Chondrocyte (in vitro differentiated cells): ENCODE data around the gene SEMA6A. TPM values are rescaled to one million over a fixed set of nuclear protein-coding genes. Genes with fewer than 3 reads are reported as not detected.

Experiments used
- DNase-seq: peaks from one replicate; pipeline ENCODE4 v3.0.0; 2021; ENCODE audit warnings: mixed read lengths, low spot score
- H3K27ac Mint-ChIP-seq: one replicate; pipeline ENCODE4 v1.8.0; 2021; ENCODE audit warnings: mild to moderate bottlenecking, moderate library complexity, mixed read lengths; ENCODE audit not compliant: unreplicated experiment
- H3K27me3 Mint-ChIP-seq: 2 replicates; pipeline ENCODE4 v1.8.0; 2021; ENCODE audit warnings: low read depth, mixed read lengths
- H3K36me3 Mint-ChIP-seq: 2 replicates; pipeline ENCODE4 v1.8.0; 2021; ENCODE audit warnings: low read depth, mixed read lengths
- H3K4me1 Mint-ChIP-seq: 2 replicates; pipeline ENCODE4 v1.8.0; 2021; ENCODE audit warnings: low read depth, mild to moderate bottlenecking, mixed read lengths
- H3K4me3 Mint-ChIP-seq: one replicate; pipeline ENCODE4 v1.8.0; 2021; ENCODE audit warnings: mild to moderate bottlenecking, moderate library complexity, mixed read lengths; ENCODE audit not compliant: unreplicated experiment
- H3K9me3 Mint-ChIP-seq: 2 replicates; pipeline ENCODE4 v1.8.0; 2021; ENCODE audit warnings: low read depth, mixed read lengths
- total RNA-seq: library from RNA; stranded (reverse); gene quantifications from 3 replicates; pipeline ENCODE4 v1.2.1, GENCODE V29; 2021
- TF ChIP-seq, protein P1 (sequence below): fragments of 200-600 bp; sonication (generic); IDR thresholded peaks from 2 replicates; pipeline ENCODE4 v1.5.0; 2021; ENCODE audit warnings: antibody characterized with exemption, mild to moderate bottlenecking, moderate library complexity

Gene SEMA6A
- total RNA-seq, 1 donor from 2014 or later: 3.9 TPM

- Mint-ChIP-seq H3K27me3 (no peaks in the 10 kb centered on the region), H3K36me3 (peaks cover 2% of the 10 kb centered on the region), H3K4me1 (no peaks in the 10 kb centered on the region), H3K27ac (no peak overlapping the region), H3K4me3 (no peak overlapping the region), H3K9me3 (no peaks in the 10 kb centered on the region)
- TF ChIP-seq, protein P1, sequence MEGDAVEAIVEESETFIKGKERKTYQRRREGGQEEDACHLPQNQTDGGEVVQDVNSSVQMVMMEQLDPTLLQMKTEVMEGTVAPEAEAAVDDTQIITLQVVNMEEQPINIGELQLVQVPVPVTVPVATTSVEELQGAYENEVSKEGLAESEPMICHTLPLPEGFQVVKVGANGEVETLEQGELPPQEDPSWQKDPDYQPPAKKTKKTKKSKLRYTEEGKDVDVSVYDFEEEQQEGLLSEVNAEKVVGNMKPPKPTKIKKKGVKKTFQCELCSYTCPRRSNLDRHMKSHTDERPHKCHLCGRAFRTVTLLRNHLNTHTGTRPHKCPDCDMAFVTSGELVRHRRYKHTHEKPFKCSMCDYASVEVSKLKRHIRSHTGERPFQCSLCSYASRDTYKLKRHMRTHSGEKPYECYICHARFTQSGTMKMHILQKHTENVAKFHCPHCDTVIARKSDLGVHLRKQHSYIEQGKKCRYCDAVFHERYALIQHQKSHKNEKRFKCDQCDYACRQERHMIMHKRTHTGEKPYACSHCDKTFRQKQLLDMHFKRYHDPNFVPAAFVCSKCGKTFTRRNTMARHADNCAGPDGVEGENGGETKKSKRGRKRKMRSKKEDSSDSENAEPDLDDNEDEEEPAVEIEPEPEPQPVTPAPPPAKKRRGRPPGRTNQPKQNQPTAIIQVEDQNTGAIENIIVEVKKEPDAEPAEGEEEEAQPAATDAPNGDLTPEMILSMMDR: no peak
- no peak for DNase-seq
Observed at GRCh38 chr5:116401576-116401975, 173.0 kb downstream of the SEMA6A start.

DNA sequence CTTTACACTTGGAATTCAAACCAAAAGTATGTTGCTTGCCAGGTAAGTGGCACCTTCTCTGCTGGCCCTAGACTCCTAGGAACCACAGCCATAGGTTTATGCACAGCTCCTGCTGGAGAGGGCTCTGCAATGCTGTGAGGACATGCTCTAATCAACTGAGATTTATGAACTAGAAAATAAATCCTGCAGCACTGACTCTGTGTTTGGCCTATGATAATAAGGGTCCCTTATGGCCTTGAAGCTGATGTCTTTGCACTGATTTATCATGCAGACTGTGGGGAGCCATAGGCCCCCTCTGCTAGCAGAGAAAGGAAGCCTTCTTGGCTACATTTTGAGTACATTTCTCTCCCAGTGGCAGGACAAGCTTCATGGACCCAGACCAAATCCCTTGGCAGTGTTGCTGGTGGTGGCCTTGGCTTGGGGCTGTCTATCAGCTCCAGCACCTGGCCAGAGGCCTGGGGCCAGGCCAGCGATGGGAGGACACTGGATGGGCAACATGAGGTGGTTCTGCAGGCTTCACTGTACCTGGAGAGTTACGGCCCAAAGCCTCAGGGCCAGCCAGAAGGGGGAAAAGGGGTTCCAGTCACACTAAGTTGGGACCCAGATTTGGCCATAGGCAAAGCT is 178.0 kb downstream of the SEMA6A start:
- no peak for DNase-seq
- H3K4me1 Mint-ChIP-seq: peaks cover 12% of the 10 kb centered on the region
- TF ChIP-seq, protein P1: no peak
- no peak overlapping the region for H3K4me3 Mint-ChIP-seq
- no peaks in the 10 kb centered on the region for H3K27me3 Mint-ChIP-seq
- no peaks in the 10 kb centered on the region for H3K9me3 Mint-ChIP-seq
- no peak overlapping the region for H3K27ac Mint-ChIP-seq
- peaks cover 2% of the 10 kb centered on the region for H3K36me3 Mint-ChIP-seq

DNA sequence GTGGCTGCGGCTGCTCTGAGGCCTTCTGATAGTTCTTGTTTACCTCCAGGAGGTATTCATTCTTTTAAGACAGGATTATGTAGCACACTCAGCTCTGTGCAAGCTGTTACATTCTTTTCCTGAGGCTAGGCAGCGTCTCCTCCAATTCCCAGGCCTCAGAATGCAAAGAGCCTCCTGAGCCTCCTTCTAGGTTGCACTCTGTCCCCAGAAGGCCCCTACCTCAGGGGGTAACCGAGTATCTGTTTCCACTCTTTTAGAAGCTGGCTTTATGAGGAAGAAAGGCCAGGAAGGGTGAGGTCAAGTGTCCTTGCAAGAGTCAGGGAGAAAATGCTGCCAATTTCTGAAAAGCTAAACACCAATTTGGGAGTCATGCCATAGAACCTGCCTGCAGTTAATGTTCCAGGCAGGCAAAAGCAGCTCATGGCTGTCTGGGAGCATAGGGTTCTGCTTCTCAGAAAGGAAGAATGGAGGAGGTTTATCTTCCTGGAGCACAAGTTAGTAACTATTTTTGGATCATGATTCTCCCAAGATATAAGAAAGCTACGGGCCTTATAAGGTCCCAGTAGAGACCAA is 178.9 kb downstream of the SEMA6A start:
- no peaks in the 10 kb centered on the region for H3K27me3 Mint-ChIP-seq
- DNase-seq: no peak
- no peaks in the 10 kb centered on the region for H3K36me3 Mint-ChIP-seq
- no peak overlapping the region for H3K27ac Mint-ChIP-seq
- no peaks in the 10 kb centered on the region for H3K9me3 Mint-ChIP-seq
- TF ChIP-seq, protein P1: no peak
- peaks cover 12% of the 10 kb centered on the region for H3K4me1 Mint-ChIP-seq
- no peak overlapping the region for H3K4me3 Mint-ChIP-seq

DNA sequence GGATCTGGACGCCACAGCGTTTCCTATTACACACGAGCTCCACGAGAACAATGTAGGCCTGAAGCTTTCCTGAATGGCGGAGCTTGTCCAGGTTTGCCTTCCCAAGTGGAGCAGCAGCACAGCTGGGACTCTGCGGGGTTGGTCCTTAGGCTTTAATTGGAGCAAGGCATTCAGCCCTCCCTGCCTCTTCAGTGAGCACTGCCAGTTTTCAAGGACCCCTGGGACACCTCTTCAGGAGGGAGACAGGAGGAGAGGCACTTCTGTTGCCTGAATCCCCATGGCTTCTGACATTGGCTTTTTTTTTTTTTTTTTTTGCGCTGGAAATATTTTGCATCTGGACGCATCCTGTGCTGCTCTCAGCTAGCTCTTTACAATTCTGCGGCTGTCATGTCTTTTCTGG is 179.4 kb downstream of the SEMA6A start:
- Mint-ChIP-seq H3K9me3 (no peaks in the 10 kb centered on the region), H3K27me3 (no peaks in the 10 kb centered on the region), H3K27ac (no peak overlapping the region), H3K36me3 (no peaks in the 10 kb centered on the region), H3K4me1 (peaks cover 12% of the 10 kb centered on the region), H3K4me3 (no peak overlapping the region)
- TF ChIP-seq, protein P1: no peak
- DNase-seq: no peak

DNA sequence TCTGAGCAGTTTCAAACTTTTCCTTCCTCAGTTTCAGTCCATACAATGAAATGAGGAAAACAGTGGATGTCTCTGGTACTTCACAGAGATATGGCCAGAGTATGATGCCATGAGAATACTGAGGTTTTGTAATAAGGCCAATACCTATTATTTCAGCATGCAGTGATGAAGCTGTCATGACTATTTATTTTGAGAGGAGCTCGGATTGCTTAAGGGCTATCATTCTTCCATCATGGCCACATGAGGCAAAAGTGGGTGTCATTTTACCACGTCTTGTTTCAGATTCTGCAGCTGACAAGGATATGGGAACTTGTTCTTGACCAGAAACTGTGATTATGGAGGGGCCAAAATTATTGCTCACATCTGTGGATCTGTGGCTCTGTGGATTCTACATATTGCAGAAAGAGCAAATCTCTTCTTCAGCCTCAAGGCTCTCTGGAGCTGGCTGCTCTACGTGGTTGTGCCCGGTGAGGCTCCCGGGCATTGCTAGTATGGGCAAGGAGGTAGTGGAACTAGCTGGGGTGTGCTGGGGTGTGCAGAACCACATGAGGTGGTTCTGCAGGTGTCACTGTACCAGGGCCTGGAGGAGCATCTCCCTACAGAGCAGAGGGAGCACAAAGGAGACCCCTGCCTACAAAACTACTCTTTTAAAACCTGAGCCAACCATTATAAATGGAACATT is 180.3 kb downstream of the SEMA6A start:
- H3K4me3 Mint-ChIP-seq: no peak overlapping the region
- TF ChIP-seq, protein P1: no peak

More for the DNA sequence above, 180.3 kb downstream of the SEMA6A start:
- Mint-ChIP-seq H3K27me3 (no peaks in the 10 kb centered on the region), H3K9me3 (no peaks in the 10 kb centered on the region), H3K4me1 (peaks cover 12% of the 10 kb centered on the region), H3K36me3 (no peaks in the 10 kb centered on the region), H3K27ac (no peak overlapping the region)
- DNase-seq: no peak
